PC-3 (cell line): ENCODE results near the gene NANP. TPM values are rescaled to one million over a fixed set of nuclear protein-coding genes. Genes with fewer than 3 reads are reported as not detected.
A peak's percentile ranks its signal among the peaks of the same experiment; 100 is the strongest.
"Not testable (repeated sequence)": the region's sequence is repeated elsewhere in the genome, so short reads cannot be mapped to it uniquely, and the experiment has no call there.

ENCODE experiments used
- ATAC-seq: fragments of 200-7000 bp; cut with Tn5 transposase; 2 replicates; pipeline ENCODE4 v1.9.1; 2020; ENCODE audit warnings: mild to moderate bottlenecking, moderate library complexity
- BruUV-seq: library from RNA; stranded (reverse); fragments of 400-500 nt; replicated peaks from 2 replicates; lab custom pipeline; 2021; lab: Mats Ljungman, UMichigan
- CTCF ChIA-PET: fragments of 300-600 bp; sonication (Branson Sonifier 250); formaldehyde crosslinking; loops from one replicate; lab custom pipeline; 2022; ENCODE audit warnings: antibody characterized with exemption; lab: Charles Lee
- POLR2A ChIA-PET: fragments of 300-600 bp; sonication (Branson Sonifier 250); formaldehyde crosslinking; loops from one replicate; lab custom pipeline; 2022; ENCODE audit warnings: antibody characterized with exemption; ENCODE audit not compliant: unreplicated experiment; lab: Charles Lee
- DNase-seq: peaks from one replicate; pipeline ENCODE4 v3.0.0-alpha.2; 2015
- H2AFZ ChIP-seq: fragments of 300-600 bp; sonication (generic); 2 replicates; pipeline ENCODE4 v1.6.0; 2016; ENCODE audit warnings: antibody characterized with exemption, low read length
- H3F3A ChIP-seq: fragments of 300-600 bp; sonication (generic); one replicate; pipeline ENCODE4 v1.6.0; 2017; ENCODE audit warnings: antibody characterized with exemption, low read length, control low read depth, mild to moderate bottlenecking; ENCODE audit not compliant: unreplicated experiment
- H3K27ac ChIP-seq: fragments of 300-600 bp; sonication (generic); 2 replicates; pipeline ENCODE4 v1.5.1; 2016; ENCODE audit warnings: mild to moderate bottlenecking, low read length
- H3K27me3 ChIP-seq: fragments of 300-600 bp; sonication (generic); 2 replicates; pipeline ENCODE4 v1.6.1; 2016; ENCODE audit warnings: low read length, mixed read lengths
- H3K36me3 ChIP-seq: fragments of 300-600 bp; sonication (generic); 2 replicates; pipeline ENCODE4 v1.6.1; 2016; ENCODE audit warnings: low read depth, mixed run types, low read length, mixed read lengths
- H3K4me1 ChIP-seq: fragments of 300-600 bp; sonication (generic); 2 replicates; pipeline ENCODE4 v1.5.1; 2016; ENCODE audit warnings: low read length; ENCODE audit not compliant: insufficient read depth
- H3K4me2 ChIP-seq: fragments of 300-600 bp; sonication (generic); 2 replicates; pipeline ENCODE4 v1.6.0; 2016; ENCODE audit warnings: low read length
- H3K4me3 ChIP-seq: fragments of 300-600 bp; sonication (generic); 2 replicates; pipeline ENCODE4 v1.5.1; 2016; ENCODE audit warnings: mild to moderate bottlenecking, low read length, mixed read lengths
- H3K79me2 ChIP-seq: fragments of 300-600 bp; sonication (generic); 2 replicates; pipeline ENCODE4 v1.6.1; 2017; ENCODE audit warnings: low read length, mixed read lengths
- H3K9ac ChIP-seq: fragments of 300-600 bp; sonication (generic); 2 replicates; pipeline ENCODE4 v1.6.0; 2016; ENCODE audit warnings: mild to moderate bottlenecking, low read length
- H3K9me2 ChIP-seq: fragments of 300-600 bp; sonication (generic); replicated peaks from 2 replicates; pipeline ENCODE4 v1.6.1; 2016; ENCODE audit warnings: mixed run types, low read length, mixed read lengths
- H3K9me3 ChIP-seq: fragments of 300-600 bp; sonication (generic); 2 replicates; pipeline ENCODE4 v1.6.1; 2016; ENCODE audit warnings: low read length, mixed read lengths
- H4K20me1 ChIP-seq: fragments of 300-600 bp; sonication (generic); 2 replicates; pipeline ENCODE4 v1.6.1; 2016; ENCODE audit warnings: low read length, mixed read lengths
- EZH2 ChIP-seq: fragments of 300-600 bp; sonication (generic); IDR thresholded peaks from one replicate; pipeline ENCODE4 v1.6.1; 2017; ENCODE audit warnings: antibody characterized with exemption, mild to moderate bottlenecking, low read length; ENCODE audit not compliant: unreplicated experiment
- EZH2phosphoT487 ChIP-seq: fragments of 300-600 bp; sonication (generic); IDR thresholded peaks from 2 replicates; pipeline ENCODE4 v1.6.1; 2018; ENCODE audit warnings: mild to moderate bottlenecking, antibody characterized with exemption, low read length, borderline replicate concordance
- intact Hi-C: fragments of 100-400 bp; cut with micrococcal nuclease; formaldehyde crosslinking; loops from 2 replicates; pipeline ENCODE4 v1.9.0; 2023
- total RNA-seq: library from RNA; depleted of rRNA; stranded (reverse); fragments of >200 nt; gene quantifications from 2 replicates; pipeline ENCODE4 v1.2.3, GENCODE V29; 2014
- TF ChIP-seq, protein P1 (sequence below): fragments of 300-600 bp; sonication (generic); conservative IDR thresholded peaks from 2 replicates; pipeline ENCODE4 v1.5.1; 2017; ENCODE audit warnings: antibody characterized with exemption, low read depth, mild to moderate bottlenecking, low read length

NANP gene
- total RNA-seq, 1 experiment from 2014 or later: 10.7 TPM

- no peaks in the 10 kb centered on the region for H3F3A ChIP-seq
- H3K27ac ChIP-seq: no peak overlapping the region
- ATAC-seq: no peak
- no peaks in the 10 kb centered on the region for H3K36me3 ChIP-seq
- no peak overlapping the region for H3K4me2 ChIP-seq
- H3K9ac ChIP-seq: no peak overlapping the region
- intact Hi-C loops: no loop called here
- no peak overlapping the region for H3K4me3 ChIP-seq
- H4K20me1 ChIP-seq: no peaks in the 10 kb centered on the region
- ChIA-PET POLR2A (no interaction called here), CTCF (no interaction called here)
- no peak overlapping the region for H2AFZ ChIP-seq
- TF ChIP-seq, protein P1, sequence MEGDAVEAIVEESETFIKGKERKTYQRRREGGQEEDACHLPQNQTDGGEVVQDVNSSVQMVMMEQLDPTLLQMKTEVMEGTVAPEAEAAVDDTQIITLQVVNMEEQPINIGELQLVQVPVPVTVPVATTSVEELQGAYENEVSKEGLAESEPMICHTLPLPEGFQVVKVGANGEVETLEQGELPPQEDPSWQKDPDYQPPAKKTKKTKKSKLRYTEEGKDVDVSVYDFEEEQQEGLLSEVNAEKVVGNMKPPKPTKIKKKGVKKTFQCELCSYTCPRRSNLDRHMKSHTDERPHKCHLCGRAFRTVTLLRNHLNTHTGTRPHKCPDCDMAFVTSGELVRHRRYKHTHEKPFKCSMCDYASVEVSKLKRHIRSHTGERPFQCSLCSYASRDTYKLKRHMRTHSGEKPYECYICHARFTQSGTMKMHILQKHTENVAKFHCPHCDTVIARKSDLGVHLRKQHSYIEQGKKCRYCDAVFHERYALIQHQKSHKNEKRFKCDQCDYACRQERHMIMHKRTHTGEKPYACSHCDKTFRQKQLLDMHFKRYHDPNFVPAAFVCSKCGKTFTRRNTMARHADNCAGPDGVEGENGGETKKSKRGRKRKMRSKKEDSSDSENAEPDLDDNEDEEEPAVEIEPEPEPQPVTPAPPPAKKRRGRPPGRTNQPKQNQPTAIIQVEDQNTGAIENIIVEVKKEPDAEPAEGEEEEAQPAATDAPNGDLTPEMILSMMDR: no peak
- TF ChIP-seq EZH2: no peak
- no peak for TF ChIP-seq EZH2phosphoT487
- no peaks in the 10 kb centered on the region for H3K27me3 ChIP-seq
- 0 out of 2 replicates have a peak, but pooled peaks cover 4% of the 10 kb centered on the region for H3K79me2 ChIP-seq
- H3K9me3 ChIP-seq: no peaks in the 10 kb centered on the region
- no peak for DNase-seq
- no TSS peak for BruUV-seq
- H3K9me2 ChIP-seq: no peaks in the 10 kb centered on the region
- H3K4me1 ChIP-seq: peaks cover 8% of the 10 kb centered on the region
Measured at GRCh38 chr20:25587536-25587935, 36.3 kb downstream of the NANP start.

DNA sequence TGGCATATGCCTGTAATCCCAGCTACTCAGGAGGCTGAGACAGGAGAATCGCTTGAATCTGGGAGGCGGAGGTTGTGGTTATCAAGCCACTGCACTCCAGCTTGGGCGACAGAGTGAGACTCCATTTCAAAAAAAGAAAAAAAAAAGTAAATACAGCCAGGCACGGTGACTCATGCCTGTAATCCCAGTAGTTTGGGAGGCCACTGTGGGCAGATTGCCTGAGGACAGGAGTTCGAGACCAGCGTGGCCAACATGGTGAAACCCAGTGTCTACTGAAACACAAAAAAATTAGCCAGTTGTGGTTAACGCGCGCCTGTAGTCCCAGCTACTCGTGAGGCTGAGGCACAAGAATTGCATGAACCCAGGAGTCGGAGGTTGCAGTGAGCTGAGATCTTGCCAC, 36.9 kb downstream of the NANP start:
- ATAC-seq (no peak), DNase-seq (peak; percentile 23)
- BruUV-seq: no TSS peak
- Histone ChIP-seq H3K27ac (no peak overlapping the region), H3K4me3 (no peak overlapping the region), H3K27me3 (no peaks in the 10 kb centered on the region), H2AFZ (no peak overlapping the region), H4K20me1 (no peaks in the 10 kb centered on the region), H3K4me1 (peaks cover 8% of the 10 kb centered on the region), H3K4me2 (no peak overlapping the region), H3F3A (no peaks in the 10 kb centered on the region), H3K9me2 (no peaks in the 10 kb centered on the region), H3K79me2 (peaks cover 4% of the 10 kb centered on the region; the same call in 1 of the 2 replicates), H3K9ac (no peak overlapping the region), H3K9me3 (no peaks in the 10 kb centered on the region), H3K36me3 (no peaks in the 10 kb centered on the region)
- CTCF ChIA-PET: interaction anchor here (0.6 kb wide), 1 partner anchor 46 kb away, joined by 6 read pairs; no protein-coding TSS in a partner anchor
- POLR2A ChIA-PET: no interaction called here
- intact Hi-C loops: no loop called here
- no peak for TF ChIP-seq EZH2phosphoT487
- no peak for TF ChIP-seq EZH2
- TF ChIP-seq, protein P1: no peak

DNA sequence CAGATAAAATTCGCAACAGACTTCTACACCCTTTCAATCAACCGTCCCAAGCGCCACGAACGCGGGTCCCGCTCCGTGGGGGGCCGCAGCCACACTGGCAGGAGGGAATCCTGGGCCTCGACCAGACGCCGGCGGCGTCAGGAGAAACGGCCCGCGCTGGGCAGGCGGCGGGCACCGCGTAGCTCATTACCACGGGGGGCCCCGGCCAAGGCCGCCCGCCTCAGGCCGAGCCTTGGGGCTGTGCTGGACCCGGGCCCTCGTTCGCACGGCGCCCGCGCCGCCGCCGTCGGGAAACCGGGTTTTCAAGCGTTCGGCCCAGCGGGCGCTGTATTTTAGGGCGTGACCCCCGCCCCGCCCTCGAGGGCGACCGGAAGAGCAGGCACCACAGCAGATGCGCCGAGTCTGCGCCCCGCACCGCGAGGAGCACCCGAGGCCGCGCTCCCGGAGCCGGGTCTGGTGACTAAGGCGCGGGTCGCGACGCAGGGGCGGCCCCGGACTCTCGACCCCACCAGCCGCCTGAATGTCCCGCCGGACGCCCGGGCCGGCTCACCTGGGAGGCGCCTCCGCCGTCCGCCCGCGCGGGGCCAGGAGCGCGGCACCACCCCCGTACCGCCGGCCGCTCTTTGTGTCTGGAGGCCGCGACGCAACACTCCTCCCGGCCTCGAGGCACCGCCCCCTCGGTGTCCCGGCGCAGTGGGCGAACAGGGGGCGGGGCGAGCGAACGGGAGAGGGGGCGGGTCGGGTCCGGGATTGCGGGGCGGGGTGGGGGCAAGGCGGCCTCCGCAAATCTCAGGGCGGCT, 38.7 kb downstream of the NANP start, which contains the start of gene NINL:
Gene NINL, minus strand, starts transcription at position 627 of the 800 bp plus-strand sequence. CDS start 58,944 bp downstream, outside the sequence.
- H3K4me3 ChIP-seq: peak within 1 kb of the TSS; percentile 71
- CTCF ChIA-PET: interaction anchor here (0.6 kb wide), 1 partner anchor 44 kb away, joined by 3 read pairs; no protein-coding TSS in a partner anchor
- no peaks in the 10 kb centered on the region for H3K36me3 ChIP-seq
- no peaks in the 10 kb centered on the region for H4K20me1 ChIP-seq
- H3K4me2 ChIP-seq: peak within 1 kb of the TSS; percentile 84
- POLR2A ChIA-PET: no interaction called here
- H3K9ac ChIP-seq: peak within 1 kb of the TSS; percentile 70
- no peaks in the 10 kb centered on the region for H3F3A ChIP-seq
- no peaks in the 10 kb centered on the region for H3K9me2 ChIP-seq
- H3K79me2 ChIP-seq: peaks cover 8% of the 10 kb centered on the region
- TF ChIP-seq EZH2: no peak
- no peak for TF ChIP-seq EZH2phosphoT487
- TF ChIP-seq, protein P1: no peak
- H3K9me3 ChIP-seq: no peaks in the 10 kb centered on the region
- DNase-seq (peak; percentile 55), ATAC-seq (peak; percentile 85)
- intact Hi-C loops: no loop called here
- peaks cover 8% of the 10 kb centered on the region for H3K4me1 ChIP-seq
- H3K27ac ChIP-seq: no peak within 1 kb of the TSS
- H2AFZ ChIP-seq: peak within 1 kb of the TSS; percentile 84
- BruUV-seq: no TSS peak
- no peaks in the 10 kb centered on the region for H3K27me3 ChIP-seq

- H3K4me1 ChIP-seq, H3K27ac ChIP-seq, BruUV-seq, H3K79me2 ChIP-seq, H3F3A ChIP-seq, DNase-seq, H3K4me2 ChIP-seq, POLR2A ChIA-PET, H3K9ac ChIP-seq, H3K9me3 ChIP-seq, ATAC-seq, intact Hi-C loops, H3K36me3 ChIP-seq, H2AFZ ChIP-seq, H3K9me2 ChIP-seq, H3K27me3 ChIP-seq, H4K20me1 ChIP-seq, CTCF ChIA-PET, H3K4me3 ChIP-seq: not testable (repeated sequence)
Measured at GRCh38 chr20:25583607-25584006, 40.2 kb downstream of the NANP start.
